Liver (tissue), 9 donors: ENCODE measurements around the gene GRAP. TPM values are rescaled to one million over a fixed set of nuclear protein-coding genes. Genes with fewer than 3 reads are reported as not detected.
"Not testable (repeated sequence)": the region's sequence is repeated elsewhere in the genome, so short reads cannot be mapped to it uniquely, and the experiment has no call there.

Source experiments
- DNase-seq: peaks from one replicate; pipeline ENCODE4 v3.0.0-alpha.2; 2017; ENCODE audit warnings: low spot score
- H3K27ac ChIP-seq, 2 donors: one replicate each; pipeline ENCODE4 v1.7.0; 2013; ENCODE audit warnings: inconsistent platforms in 2 of 2, low read length in 2 of 2, control low read depth in 1 of 2, low read depth in 1 of 2, mild to moderate bottlenecking in 1 of 2
- H3K27me3 ChIP-seq, 4 donors: one replicate each; pipeline versions ENCODE4 v1.6.1 to v1.7.0; 2013; ENCODE audit warnings: low read length in 3 of 4, inconsistent platforms in 1 of 4, mild to moderate bottlenecking in 1 of 4, moderate library complexity in 1 of 4; ENCODE audit not compliant: control insufficient read depth in 4 of 4, insufficient read depth in 4 of 4
- H3K36me3 ChIP-seq, 4 donors: one replicate each; pipeline versions ENCODE4 v1.6.1 to v1.7.0; 2013; ENCODE audit warnings: low read length in 3 of 4, mild to moderate bottlenecking in 3 of 4, low read depth in 1 of 4, moderate library complexity in 1 of 4; ENCODE audit not compliant: control insufficient read depth in 4 of 4, insufficient read depth in 3 of 4
- H3K4me1 ChIP-seq, 4 donors: one replicate each; pipeline versions ENCODE4 v1.6.1 to v1.7.0; 2013; ENCODE audit warnings: low read length in 3 of 4, mild to moderate bottlenecking in 3 of 4, moderate library complexity in 1 of 4; ENCODE audit not compliant: control insufficient read depth in 4 of 4, insufficient read depth in 4 of 4
- H3K4me3 ChIP-seq, 3 donors: one replicate each; pipeline versions ENCODE4 v1.6.1 to v1.7.0; 2013; ENCODE audit warnings: low read length in 3 of 3, control low read depth in 1 of 3, low read depth in 1 of 3, mild to moderate bottlenecking in 1 of 3
- H3K9ac ChIP-seq, 2 donors: one replicate each; pipeline ENCODE4 v1.7.0; 2013; ENCODE audit warnings: low read length in 2 of 2, mild to moderate bottlenecking in 2 of 2, moderate library complexity in 2 of 2, control low read depth in 1 of 2, low read depth in 1 of 2
- H3K9me3 ChIP-seq, 4 donors: one replicate each; pipeline versions ENCODE4 v1.6.1 to v1.7.0; 2013; ENCODE audit warnings: low read length in 3 of 4; ENCODE audit not compliant: control insufficient read depth in 4 of 4
- WGBS: extraction: QIAGEN DNeasy Blood & Tissue Kit; methylation state at CpG from one replicate; pipeline ENCODE4 v1.1.7; 2013; 5-methylcytosine and 5-hydroxymethylcytosine counted together
- polyA plus RNA-seq, 2 donors: library from polyadenylated mRNA; stranded (reverse) in 1 of 2; unstranded in 1 of 2; fragments of 200-250 nt in 1 of 2; fragments of >200 nt in 1 of 2; fragmentation: Nextera tagmentation in 1 of 2; extraction: Ambion mirVana in 1 of 2; gene quantifications; one replicate each; pipeline versions ENCODE4 v1.2.1 to v1.2.3, GENCODE V29; 2013 to 2015
- total RNA-seq, 2 donors: library from RNA; depleted of rRNA; stranded (reverse); fragments of >200 nt; gene quantifications; one replicate each; pipeline ENCODE4 v1.2.3, GENCODE V29; 2014
- donor health status: healthy.
- donor health status: healthy.
- donor health status: healthy.
- donor health status: healthy.
- donor health status: healthy.

Gene GRAP
- total and polyA plus RNA-seq, 4 donors: 1.2 to 6.5 (median 5.2) TPM

- not testable (repeated sequence) for H3K36me3 ChIP-seq, H3K27me3 ChIP-seq, H3K4me1 ChIP-seq, H3K9me3 ChIP-seq, DNase-seq, H3K9ac ChIP-seq, H3K27ac ChIP-seq, H3K4me3 ChIP-seq
- WGBS: no CpG with 5 or more reads among the region's 9 CpGs
Measured at GRCh38 chr17:19044643-19045042, 2.1 kb downstream of the GRAP start.

- DNase-seq, H3K27ac ChIP-seq, H3K9me3 ChIP-seq, H3K4me1 ChIP-seq, H3K9ac ChIP-seq, H3K27me3 ChIP-seq, H3K4me3 ChIP-seq, H3K36me3 ChIP-seq: not testable (repeated sequence)
- WGBS: no CpG with 5 or more reads among the region's 8 CpGs
Measured at GRCh38 chr17:19043032-19043431, 3.7 kb downstream of the GRAP start.

- not testable (repeated sequence) for H3K4me1 ChIP-seq, H3K4me3 ChIP-seq, DNase-seq, H3K9me3 ChIP-seq, H3K9ac ChIP-seq, H3K27ac ChIP-seq, H3K36me3 ChIP-seq, H3K27me3 ChIP-seq
- no CpG with 5 or more reads among the region's 14 CpGs for WGBS
Measured at GRCh38 chr17:19042369-19042768, 4.4 kb downstream of the GRAP start.

GRCh38 chr17:19041871-19042270, 4.9 kb downstream of the GRAP start:
- not testable (repeated sequence) for H3K9me3 ChIP-seq, H3K4me1 ChIP-seq, H3K27me3 ChIP-seq, DNase-seq, H3K36me3 ChIP-seq, H3K9ac ChIP-seq, H3K27ac ChIP-seq, H3K4me3 ChIP-seq
- 96% methylated on average over 2 of the region's 10 CpGs for WGBS

- WGBS: no CpG with 5 or more reads among the region's 9 CpGs
- H3K4me1 ChIP-seq, H3K4me3 ChIP-seq, H3K36me3 ChIP-seq, H3K27me3 ChIP-seq, H3K9me3 ChIP-seq, H3K27ac ChIP-seq, DNase-seq, H3K9ac ChIP-seq: not testable (repeated sequence)
Measured at GRCh38 chr17:19040350-19040749, 6.4 kb downstream of the GRAP start.

- H3K4me1 ChIP-seq, H3K4me3 ChIP-seq, H3K9me3 ChIP-seq, H3K27me3 ChIP-seq, DNase-seq, H3K36me3 ChIP-seq, H3K9ac ChIP-seq, H3K27ac ChIP-seq: not testable (repeated sequence)
- no CpG with 5 or more reads among the region's 12 CpGs for WGBS
Measured at GRCh38 chr17:19038730-19039129, 8.0 kb downstream of the GRAP start.

GRCh38 chr17:19038007-19038406, 8.8 kb downstream of the GRAP start:
- DNase-seq, H3K9me3 ChIP-seq, H3K36me3 ChIP-seq, H3K27me3 ChIP-seq, H3K4me1 ChIP-seq, H3K9ac ChIP-seq, H3K4me3 ChIP-seq, H3K27ac ChIP-seq: not testable (repeated sequence)
- no CpG with 5 or more reads among the region's 17 CpGs for WGBS

- not testable (repeated sequence) for DNase-seq, H3K4me3 ChIP-seq
Measured at GRCh38 chr17:19037547-19037946, 9.2 kb downstream of the GRAP start.

GRCh38 chr17:19036186-19036585, 10.6 kb downstream of the GRAP start:
- not testable (repeated sequence) for H3K36me3 ChIP-seq, H3K27me3 ChIP-seq, H3K9ac ChIP-seq, H3K9me3 ChIP-seq, H3K4me3 ChIP-seq, H3K27ac ChIP-seq, H3K4me1 ChIP-seq, DNase-seq
- WGBS: no CpG with 5 or more reads among the region's 6 CpGs

More at GRCh38 chr17:19037547-19037946, 9.2 kb downstream of the GRAP start:
- WGBS: no CpG with 5 or more reads among the region's 6 CpGs
- H3K27ac ChIP-seq, H3K4me1 ChIP-seq, H3K27me3 ChIP-seq, H3K36me3 ChIP-seq, H3K9ac ChIP-seq, H3K9me3 ChIP-seq: not testable (repeated sequence)
